Measurements from ENCODE around the gene AP5M1.
"Not testable (repeated sequence)": the region's sequence is repeated elsewhere in the genome, so short reads cannot be mapped to it uniquely, and the experiment has no call there.

DNA sequence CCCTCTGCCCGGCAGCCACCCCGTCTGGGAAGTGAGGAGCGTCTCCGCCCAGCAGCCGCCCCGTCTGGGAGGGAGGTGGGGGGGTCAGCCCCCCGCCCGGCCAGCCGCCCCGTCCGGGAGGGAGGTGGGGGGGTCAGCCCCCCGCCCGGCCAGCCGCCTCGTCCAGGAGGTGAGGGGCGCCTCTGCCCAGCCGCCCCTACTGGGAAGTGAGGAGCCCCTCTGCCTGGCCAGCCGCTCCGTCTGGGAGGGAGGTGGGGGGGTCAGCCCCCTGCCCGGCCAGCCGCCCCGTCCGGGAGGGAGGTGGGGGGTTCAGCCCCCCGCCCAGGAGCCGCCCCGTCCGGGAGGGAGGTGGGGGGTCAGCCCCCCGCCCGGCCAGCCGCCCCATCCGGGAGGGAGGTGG lies 65.0 kb downstream of the AP5M1 start:
- TF ChIP-seq, protein P1, sequence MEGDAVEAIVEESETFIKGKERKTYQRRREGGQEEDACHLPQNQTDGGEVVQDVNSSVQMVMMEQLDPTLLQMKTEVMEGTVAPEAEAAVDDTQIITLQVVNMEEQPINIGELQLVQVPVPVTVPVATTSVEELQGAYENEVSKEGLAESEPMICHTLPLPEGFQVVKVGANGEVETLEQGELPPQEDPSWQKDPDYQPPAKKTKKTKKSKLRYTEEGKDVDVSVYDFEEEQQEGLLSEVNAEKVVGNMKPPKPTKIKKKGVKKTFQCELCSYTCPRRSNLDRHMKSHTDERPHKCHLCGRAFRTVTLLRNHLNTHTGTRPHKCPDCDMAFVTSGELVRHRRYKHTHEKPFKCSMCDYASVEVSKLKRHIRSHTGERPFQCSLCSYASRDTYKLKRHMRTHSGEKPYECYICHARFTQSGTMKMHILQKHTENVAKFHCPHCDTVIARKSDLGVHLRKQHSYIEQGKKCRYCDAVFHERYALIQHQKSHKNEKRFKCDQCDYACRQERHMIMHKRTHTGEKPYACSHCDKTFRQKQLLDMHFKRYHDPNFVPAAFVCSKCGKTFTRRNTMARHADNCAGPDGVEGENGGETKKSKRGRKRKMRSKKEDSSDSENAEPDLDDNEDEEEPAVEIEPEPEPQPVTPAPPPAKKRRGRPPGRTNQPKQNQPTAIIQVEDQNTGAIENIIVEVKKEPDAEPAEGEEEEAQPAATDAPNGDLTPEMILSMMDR (conservative IDR thresholded peaks at IDR 0.05), result not testable (repeated sequence)
- not testable (repeated sequence) for TF ChIP-seq EZH2 (IDR thresholded peaks at IDR 0.05; ENCODE audit: low read depth)

Measured in PC-9 (cell line).